Ovary (tissue), 9 donors: Measurements from ENCODE around the gene BLTP3B. TPM values are rescaled to one million over a fixed set of nuclear protein-coding genes. Genes with fewer than 3 reads are reported as not detected.
A peak's percentile ranks its signal among the peaks of the same experiment; 100 is the strongest.

ENCODE experiments used
- microRNA counts: library from miRNA; unstranded; fragments of <30 nt; microRNA quantifications from one replicate; lab custom pipeline; 2016
- microRNA-seq, 3 donors: library from miRNA; unstranded; fragments of <30 nt; microRNA quantifications; one replicate each; pipeline versions ENCODE4 to v1.2.0, GENCODE V29; 2019 to 2020
- polyA plus RNA-seq, 2 donors: library from polyadenylated mRNA; stranded (reverse); fragments of 200-250 nt in 1 of 2; fragments of 350-450 nt in 1 of 2; fragmentation: Illumina TruSeq in 1 of 2; extraction: RNeasy Lipid Tissue Mini Kit (QIAGEN cat#74804) in 1 of 2; gene quantifications; one replicate each; pipeline ENCODE4 v1.2.3, GENCODE V29; 2013 to 2014
- small RNA-seq: library from RNA; depleted of rRNA; stranded (forward); fragments of <200 nt; gene quantifications from one replicate; pipeline ENCODE3, GENCODE V24; 2016
- total RNA-seq, 7 donors: library from RNA; depleted of rRNA in 2 of 7; stranded (reverse); fragments of >200 nt in 2 of 7; fragmentation: NEBNext Ultra II Directional in 3 of 7; extraction: Animal tissue kit (Norgen Biotek cat#: 25700) in 3 of 7; gene quantifications; one replicate each; pipeline versions ENCODE4 v1.1.0 to v1.2.4, GENCODE V29; 2016 to 2023
- donor health status: DM: no; HTN: no; CAD: no; lungs with moderate emphysema.
- donor health status: DM: no; HTN: no; CAD: no.
- donor health status: Bipolar disorder and iron deficiency.
- donor health status: DM: yes; HTN: yes; CAD: no.
- donor health status: DM: no; HTN: no; CAD: no.
- donor health status: DM: yes; HTN: yes; CAD: no.

The BLTP3B gene
- total and polyA plus RNA-seq, 9 donors: 6.5 to 25.6 (median 20.9) TPM

MicroRNAs encoded within 50 kb of the gene (microRNA counts, 767-probe panel; counts per million panel counts)
- microRNA hsa-miR-1827 (lab: Ali Mortazavi, UCI): 530 counts per million, percentile 78 among the panel's probes with 10 or more counts

Small RNAs within 50 kb of the gene (microRNA-seq; reads per million reads assigned to microRNA genes)
- gene MIR1827: 0 reads per million in 3 donors

Small RNAs within 50 kb of the gene (small RNA-seq; reads per million reads assigned to genes)
- gene MIR1827 (not detected), gene RN7SL176P (not detected)

Other genes with a start within 250 kb of the BLTP3B start
- 10 to 100 TPM in 4 of 7 donors, 1 to 10 TPM in 3; 3.5 to 34.9 (median 12.6) TPM for gene ANKS1B, start 157.9 kb downstream of the BLTP3B start, total RNA-seq
- 1 to 10 TPM in 1 of 2 donors, under 1 TPM in 1; 0.80 to 5.0 TPM for gene ANKS1B, start 157.9 kb downstream of the BLTP3B start, polyA plus RNA-seq
- gene ACTR6, start 57.9 kb upstream of the BLTP3B start, total RNA-seq: 10 to 100 TPM; 13.4 to 28.0 (median 22.4) TPM
- gene ACTR6, start 57.9 kb upstream of the BLTP3B start, polyA plus RNA-seq: 10 to 100 TPM; 17.2 to 18.2 TPM
- gene DEPDC4, start 124.2 kb upstream of the BLTP3B start, total RNA-seq: 1 to 10 TPM in 4 of 7 donors, under 1 TPM in 2, not detected in 1; 0.24 to 2.6 (median 1.1) TPM
- under 1 TPM; 0.68 to 0.92 TPM for gene DEPDC4, start 124.2 kb upstream of the BLTP3B start, polyA plus RNA-seq
- gene SCYL2, start 124.3 kb upstream of the BLTP3B start, total RNA-seq: 10 to 100 TPM; 33.3 to 47.6 (median 38.5) TPM
- gene SCYL2, start 124.3 kb upstream of the BLTP3B start, polyA plus RNA-seq: 10 to 100 TPM; 11.0 to 16.2 TPM
- gene SLC17A8, start 214.2 kb upstream of the BLTP3B start, total RNA-seq: under 1 TPM in 4 of 7 donors, not detected in 3; 0.08 to 0.45 (median 0.29) TPM
- gene SLC17A8, start 214.2 kb upstream of the BLTP3B start, polyA plus RNA-seq: under 1 TPM in 1 of 2 donors, not detected in 1; 0.11 TPM